WTC11 (cell line): ENCODE results near the gene HRH3. TPM values are rescaled to one million over a fixed set of nuclear protein-coding genes. Genes with fewer than 3 reads are reported as not detected.

ENCODE experiments used
- CREM ChIP-seq: sonication (generic); formaldehyde crosslinking; IDR thresholded peaks from 2 replicates; pipeline ENCODE4 v1.8.1; 2022; ENCODE audit warnings: mild to moderate bottlenecking, missing genetic modification reagents, moderate library complexity
- ELF4 ChIP-seq: sonication (generic); formaldehyde crosslinking; IDR thresholded peaks from 2 replicates; pipeline ENCODE4 v1.8.1; 2022; ENCODE audit warnings: low read depth, mild to moderate bottlenecking, moderate library complexity, missing genetic modification reagents
- EMX1 ChIP-seq: fragments of 250-450 bp; sonication (Bioruptor Pico); IDR thresholded peaks from 2 replicates; pipeline ENCODE4 v1.8.0; 2021; ENCODE audit warnings: mild to moderate bottlenecking
- FOXK1 ChIP-seq: sonication (generic); formaldehyde crosslinking; IDR thresholded peaks from 2 replicates; pipeline ENCODE4 v1.8.0; 2022; ENCODE audit warnings: mild to moderate bottlenecking, moderate library complexity, missing genetic modification reagents
- GABPB1 ChIP-seq: sonication (generic); formaldehyde crosslinking; IDR thresholded peaks from 2 replicates; pipeline ENCODE4 v1.8.1; 2023; ENCODE audit warnings: mild to moderate bottlenecking, missing genetic modification reagents
- MXD4 ChIP-seq: fragments of 250-450 bp; sonication (Bioruptor Pico); IDR thresholded peaks from 2 replicates; pipeline ENCODE4 v1.8.0; 2021; ENCODE audit warnings: mild to moderate bottlenecking, moderate library complexity, borderline replicate concordance
- MYBL2 ChIP-seq: sonication (generic); formaldehyde crosslinking; IDR thresholded peaks from 2 replicates; pipeline ENCODE4 v1.8.1; 2023; ENCODE audit warnings: mild to moderate bottlenecking, moderate library complexity, missing genetic modification reagents
- NFATC4 ChIP-seq: fragments of 250-450 bp; sonication (Bioruptor Pico); IDR thresholded peaks from 2 replicates; pipeline ENCODE4 v1.9.0; 2021; ENCODE audit warnings: mild to moderate bottlenecking
- NR1H2 ChIP-seq: sonication (generic); formaldehyde crosslinking; IDR thresholded peaks from 2 replicates; pipeline ENCODE4 v1.9.0; 2021; ENCODE audit warnings: mild to moderate bottlenecking, moderate library complexity, missing genetic modification reagents
- OVOL2 ChIP-seq: fragments of 250-450 bp; sonication (Bioruptor Pico); IDR thresholded peaks from 2 replicates; pipeline ENCODE4 v1.9.0; 2021; ENCODE audit warnings: mild to moderate bottlenecking, borderline replicate concordance
- PRRX2 ChIP-seq: fragments of 250-450 bp; sonication (Bioruptor Pico); IDR thresholded peaks from 2 replicates; pipeline ENCODE4 v1.8.0; 2021; ENCODE audit warnings: mild to moderate bottlenecking
- SMAD3 ChIP-seq: sonication (generic); formaldehyde crosslinking; IDR thresholded peaks from 2 replicates; pipeline ENCODE4 v1.8.0; 2022; ENCODE audit warnings: missing genetic modification reagents, mild to moderate bottlenecking, borderline replicate concordance
- SMAD4 ChIP-seq: sonication (generic); formaldehyde crosslinking; IDR thresholded peaks from 2 replicates; pipeline ENCODE4 v1.8.0; 2022; ENCODE audit warnings: mild to moderate bottlenecking, missing genetic modification reagents
- SP1 ChIP-seq: sonication (generic); formaldehyde crosslinking; conservative IDR thresholded peaks from 2 replicates; pipeline ENCODE4 v1.8.1; 2022; ENCODE audit warnings: missing genetic modification reagents
- TEAD1 ChIP-seq: sonication (generic); formaldehyde crosslinking; IDR thresholded peaks from 2 replicates; pipeline ENCODE4 v1.8.0; 2022; ENCODE audit warnings: mild to moderate bottlenecking, missing genetic modification reagents
- ZNF138 ChIP-seq: sonication (generic); formaldehyde crosslinking; conservative IDR thresholded peaks from 2 replicates; pipeline ENCODE4 v1.8.1; 2022; ENCODE audit warnings: mild to moderate bottlenecking, moderate library complexity, missing genetic modification reagents
- ZNF263 ChIP-seq: sonication (generic); formaldehyde crosslinking; IDR thresholded peaks from 2 replicates; pipeline ENCODE4 v1.8.1; 2022; ENCODE audit warnings: low read depth, mild to moderate bottlenecking, moderate library complexity, missing genetic modification reagents
- ZNF317 ChIP-seq: sonication (generic); formaldehyde crosslinking; IDR thresholded peaks from 2 replicates; pipeline ENCODE4 v1.8.1; 2023; ENCODE audit warnings: low read depth, mild to moderate bottlenecking, moderate library complexity, missing genetic modification reagents, borderline replicate concordance
- ZNF396 ChIP-seq: fragments of 250-450 bp; sonication (Bioruptor Pico); IDR thresholded peaks from 2 replicates; pipeline ENCODE4 v1.8.0; 2021; ENCODE audit warnings: mild to moderate bottlenecking, moderate library complexity, borderline replicate concordance
- ZNF416 ChIP-seq: fragments of 250-450 bp; sonication (Bioruptor Pico); IDR thresholded peaks from 2 replicates; pipeline ENCODE4 v1.9.0; 2021; ENCODE audit warnings: mild to moderate bottlenecking, inconsistent platforms
- ZNF423 ChIP-seq: fragments of 250-450 bp; sonication (Bioruptor Pico); IDR thresholded peaks from 2 replicates; pipeline ENCODE4 v2.1.2; 2022; ENCODE audit warnings: mild to moderate bottlenecking, moderate library complexity
- total RNA-seq: library from RNA; stranded (reverse); gene quantifications from 3 replicates; pipeline ENCODE4 v1.2.3, GENCODE V29; 2021
- TF ChIP-seq, protein P1 (sequence below): sonication (generic); formaldehyde crosslinking; IDR thresholded peaks from 2 replicates; pipeline ENCODE4 v1.8.1; 2022; ENCODE audit warnings: mild to moderate bottlenecking, moderate library complexity, missing genetic modification reagents
- TF ChIP-seq, protein P2 (sequence below): fragments of 250-450 bp; sonication (Bioruptor Pico); conservative IDR thresholded peaks from 2 replicates; pipeline ENCODE4 v1.9.0; 2021; ENCODE audit warnings: mild to moderate bottlenecking
- TF ChIP-seq, protein P3 (sequence below): sonication (generic); formaldehyde crosslinking; IDR thresholded peaks from 2 replicates; pipeline ENCODE4 v1.8.0; 2022; ENCODE audit warnings: mild to moderate bottlenecking, missing genetic modification reagents
- TF ChIP-seq, protein P4 (sequence below): sonication (generic); formaldehyde crosslinking; IDR thresholded peaks from 2 replicates; pipeline ENCODE4 v1.8.1; 2022; ENCODE audit warnings: missing genetic modification reagents, borderline replicate concordance
- TF ChIP-seq, protein P5 (sequence below): fragments of 250-450 bp; sonication (Bioruptor Pico); IDR thresholded peaks from 2 replicates; pipeline ENCODE4 v1.9.0; 2021; ENCODE audit warnings: mild to moderate bottlenecking
- TF ChIP-seq, protein P6 (sequence below): sonication (generic); formaldehyde crosslinking; IDR thresholded peaks from 2 replicates; pipeline ENCODE4 v1.8.1; 2022; ENCODE audit warnings: low read depth, mild to moderate bottlenecking, moderate library complexity, missing genetic modification reagents, borderline replicate concordance
- TF ChIP-seq, protein P7 (sequence below): sonication (generic); formaldehyde crosslinking; IDR thresholded peaks from 2 replicates; pipeline ENCODE4 v1.8.1; 2023; ENCODE audit warnings: mild to moderate bottlenecking, moderate library complexity, missing genetic modification reagents

Gene HRH3
- total RNA-seq, 1 experiment from 2014 or later, result 3.3 TPM

DNA sequence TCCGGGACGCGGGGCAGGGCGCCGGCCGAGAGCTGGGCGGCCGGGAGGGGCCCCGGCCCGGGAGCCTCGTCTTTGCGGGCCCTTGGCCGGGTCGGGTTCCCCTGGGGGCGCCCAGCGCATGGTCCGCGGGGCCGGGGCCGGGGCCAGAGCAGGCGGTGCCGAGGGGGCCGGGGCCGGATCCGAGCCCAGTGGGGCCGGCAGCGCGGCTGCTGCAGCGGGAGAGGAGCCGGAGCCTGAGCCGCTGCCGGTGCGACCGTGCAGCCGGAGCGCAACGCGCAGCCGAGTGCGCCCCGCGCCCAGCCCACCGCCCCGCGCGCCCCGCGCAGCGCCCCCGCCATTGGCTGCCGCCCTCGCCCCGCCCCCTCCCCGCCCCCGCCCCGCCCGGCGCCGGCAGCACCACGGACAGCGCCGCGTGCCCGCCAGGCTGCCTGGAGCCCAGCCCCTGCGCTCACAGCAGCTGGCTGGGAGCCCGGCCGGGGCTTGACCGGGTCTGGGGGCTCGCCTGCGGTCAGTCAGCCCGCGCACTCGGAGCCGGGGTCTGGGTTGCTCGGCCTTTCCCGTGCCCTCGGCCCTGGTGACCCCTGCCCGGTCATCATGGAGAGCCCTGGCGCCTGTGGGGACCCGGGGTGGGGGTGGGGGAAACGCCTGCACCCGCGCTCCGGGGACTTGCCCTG lies at the start of gene HRH3 (continued):
- TF ChIP-seq, protein P1, sequence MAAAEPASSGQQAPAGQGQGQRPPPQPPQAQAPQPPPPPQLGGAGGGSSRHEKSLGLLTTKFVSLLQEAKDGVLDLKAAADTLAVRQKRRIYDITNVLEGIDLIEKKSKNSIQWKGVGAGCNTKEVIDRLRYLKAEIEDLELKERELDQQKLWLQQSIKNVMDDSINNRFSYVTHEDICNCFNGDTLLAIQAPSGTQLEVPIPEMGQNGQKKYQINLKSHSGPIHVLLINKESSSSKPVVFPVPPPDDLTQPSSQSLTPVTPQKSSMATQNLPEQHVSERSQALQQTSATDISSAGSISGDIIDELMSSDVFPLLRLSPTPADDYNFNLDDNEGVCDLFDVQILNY (CRISPR knock-in tag), result 0 out of 2 replicates have a peak, but pooled peaks have one; percentile 54
- TF ChIP-seq MXD4 (CRISPR knock-in tag), result no peak
- TF ChIP-seq ZNF396 (CRISPR knock-in tag), result no peak
- peak; percentile 80; the same call in 1 of the 2 replicates for TF ChIP-seq TEAD1 (CRISPR knock-in tag)
- TF ChIP-seq NR1H2 (CRISPR knock-in tag), result no peak
- no peak for TF ChIP-seq SMAD4
- no peak for TF ChIP-seq OVOL2 (CRISPR knock-in tag)
- TF ChIP-seq, protein P2, sequence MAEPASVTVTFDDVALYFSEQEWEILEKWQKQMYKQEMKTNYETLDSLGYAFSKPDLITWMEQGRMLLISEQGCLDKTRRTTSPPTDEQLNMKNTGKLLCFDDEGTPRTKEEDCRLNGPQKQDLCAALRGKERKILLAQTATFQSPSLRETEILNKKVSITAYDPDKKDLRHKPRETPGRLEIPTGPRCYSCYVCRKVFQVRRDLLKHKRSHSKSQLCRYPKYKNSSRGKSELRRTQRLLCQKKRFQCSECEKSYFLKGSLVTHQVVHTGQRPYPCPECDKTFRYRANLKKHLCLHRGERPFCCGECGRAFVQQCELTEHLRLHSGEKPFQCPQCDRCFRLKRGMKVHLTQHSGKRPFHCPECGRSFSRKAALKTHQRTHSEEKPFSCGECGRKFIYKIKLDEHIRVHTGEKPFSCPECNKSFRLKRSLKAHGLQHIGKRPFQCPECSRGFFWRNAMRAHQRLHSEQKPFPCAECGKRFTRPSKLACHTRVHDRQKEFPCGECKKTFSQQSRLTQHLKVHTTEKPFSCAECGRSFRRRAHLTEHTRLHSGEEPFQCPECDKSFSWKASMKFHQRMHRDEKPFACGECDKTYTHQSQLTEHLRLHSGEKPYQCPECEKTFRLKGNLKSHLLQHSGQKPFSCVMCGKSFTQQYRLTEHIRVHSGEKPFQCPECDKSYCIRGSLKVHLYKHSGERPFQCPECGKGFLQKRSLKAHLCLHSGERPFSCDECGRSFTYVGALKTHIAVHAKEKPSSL (CRISPR knock-in tag), result no peak
- no peak; the same call in 1 of the 2 replicates for TF ChIP-seq FOXK1 (CRISPR knock-in tag)
- peak; percentile 73; the same call in 1 of the 2 replicates for TF ChIP-seq SP1
- TF ChIP-seq ZNF423 (CRISPR knock-in tag), result no peak
- no peak for TF ChIP-seq ZNF138 (CRISPR knock-in tag)
- 0 out of 2 replicates have a peak, but pooled peaks have one; percentile 59 for TF ChIP-seq MYBL2 (CRISPR knock-in tag)
- no peak for TF ChIP-seq ZNF263
- TF ChIP-seq CREM (CRISPR knock-in tag), result no peak
- TF ChIP-seq, protein P3, sequence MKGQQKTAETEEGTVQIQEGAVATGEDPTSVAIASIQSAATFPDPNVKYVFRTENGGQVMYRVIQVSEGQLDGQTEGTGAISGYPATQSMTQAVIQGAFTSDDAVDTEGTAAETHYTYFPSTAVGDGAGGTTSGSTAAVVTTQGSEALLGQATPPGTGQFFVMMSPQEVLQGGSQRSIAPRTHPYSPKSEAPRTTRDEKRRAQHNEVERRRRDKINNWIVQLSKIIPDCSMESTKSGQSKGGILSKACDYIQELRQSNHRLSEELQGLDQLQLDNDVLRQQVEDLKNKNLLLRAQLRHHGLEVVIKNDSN, result peak; percentile 20; the same call in 1 of the 2 replicates
- no peak for TF ChIP-seq ELF4
- TF ChIP-seq NFATC4, result no peak
- no peak for TF ChIP-seq ZNF416 (CRISPR knock-in tag)
- TF ChIP-seq, protein P4, sequence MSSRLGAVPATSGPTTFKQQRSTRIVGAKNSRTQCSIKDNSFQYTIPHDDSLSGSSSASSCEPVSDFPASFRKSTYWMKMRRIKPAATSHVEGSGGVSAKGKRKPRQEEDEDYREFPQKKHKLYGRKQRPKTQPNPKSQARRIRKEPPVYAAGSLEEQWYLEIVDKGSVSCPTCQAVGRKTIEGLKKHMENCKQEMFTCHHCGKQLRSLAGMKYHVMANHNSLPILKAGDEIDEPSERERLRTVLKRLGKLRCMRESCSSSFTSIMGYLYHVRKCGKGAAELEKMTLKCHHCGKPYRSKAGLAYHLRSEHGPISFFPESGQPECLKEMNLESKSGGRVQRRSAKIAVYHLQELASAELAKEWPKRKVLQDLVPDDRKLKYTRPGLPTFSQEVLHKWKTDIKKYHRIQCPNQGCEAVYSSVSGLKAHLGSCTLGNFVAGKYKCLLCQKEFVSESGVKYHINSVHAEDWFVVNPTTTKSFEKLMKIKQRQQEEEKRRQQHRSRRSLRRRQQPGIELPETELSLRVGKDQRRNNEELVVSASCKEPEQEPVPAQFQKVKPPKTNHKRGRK (CRISPR knock-in tag), result no peak
- TF ChIP-seq EMX1 (CRISPR knock-in tag), result no peak
- peak; percentile 33; the same call in 1 of the 2 replicates for TF ChIP-seq SMAD3 (CRISPR knock-in tag)
- no peak; the same call in 1 of the 2 replicates for TF ChIP-seq GABPB1 (CRISPR knock-in tag)
- TF ChIP-seq, protein P5, sequence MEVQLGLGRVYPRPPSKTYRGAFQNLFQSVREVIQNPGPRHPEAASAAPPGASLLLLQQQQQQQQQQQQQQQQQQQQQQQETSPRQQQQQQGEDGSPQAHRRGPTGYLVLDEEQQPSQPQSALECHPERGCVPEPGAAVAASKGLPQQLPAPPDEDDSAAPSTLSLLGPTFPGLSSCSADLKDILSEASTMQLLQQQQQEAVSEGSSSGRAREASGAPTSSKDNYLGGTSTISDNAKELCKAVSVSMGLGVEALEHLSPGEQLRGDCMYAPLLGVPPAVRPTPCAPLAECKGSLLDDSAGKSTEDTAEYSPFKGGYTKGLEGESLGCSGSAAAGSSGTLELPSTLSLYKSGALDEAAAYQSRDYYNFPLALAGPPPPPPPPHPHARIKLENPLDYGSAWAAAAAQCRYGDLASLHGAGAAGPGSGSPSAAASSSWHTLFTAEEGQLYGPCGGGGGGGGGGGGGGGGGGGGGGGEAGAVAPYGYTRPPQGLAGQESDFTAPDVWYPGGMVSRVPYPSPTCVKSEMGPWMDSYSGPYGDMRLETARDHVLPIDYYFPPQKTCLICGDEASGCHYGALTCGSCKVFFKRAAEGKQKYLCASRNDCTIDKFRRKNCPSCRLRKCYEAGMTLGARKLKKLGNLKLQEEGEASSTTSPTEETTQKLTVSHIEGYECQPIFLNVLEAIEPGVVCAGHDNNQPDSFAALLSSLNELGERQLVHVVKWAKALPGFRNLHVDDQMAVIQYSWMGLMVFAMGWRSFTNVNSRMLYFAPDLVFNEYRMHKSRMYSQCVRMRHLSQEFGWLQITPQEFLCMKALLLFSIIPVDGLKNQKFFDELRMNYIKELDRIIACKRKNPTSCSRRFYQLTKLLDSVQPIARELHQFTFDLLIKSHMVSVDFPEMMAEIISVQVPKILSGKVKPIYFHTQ (CRISPR knock-in tag), result no peak
- no peak for TF ChIP-seq ZNF317
- no peak for TF ChIP-seq PRRX2 (CRISPR knock-in tag)
- TF ChIP-seq, protein P6, sequence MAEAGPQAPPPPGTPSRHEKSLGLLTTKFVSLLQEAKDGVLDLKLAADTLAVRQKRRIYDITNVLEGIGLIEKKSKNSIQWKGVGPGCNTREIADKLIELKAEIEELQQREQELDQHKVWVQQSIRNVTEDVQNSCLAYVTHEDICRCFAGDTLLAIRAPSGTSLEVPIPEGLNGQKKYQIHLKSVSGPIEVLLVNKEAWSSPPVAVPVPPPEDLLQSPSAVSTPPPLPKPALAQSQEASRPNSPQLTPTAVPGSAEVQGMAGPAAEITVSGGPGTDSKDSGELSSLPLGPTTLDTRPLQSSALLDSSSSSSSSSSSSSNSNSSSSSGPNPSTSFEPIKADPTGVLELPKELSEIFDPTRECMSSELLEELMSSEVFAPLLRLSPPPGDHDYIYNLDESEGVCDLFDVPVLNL (CRISPR knock-in tag), result 0 out of 2 replicates have a peak, but pooled peaks have one; percentile 32
- TF ChIP-seq, protein P7, sequence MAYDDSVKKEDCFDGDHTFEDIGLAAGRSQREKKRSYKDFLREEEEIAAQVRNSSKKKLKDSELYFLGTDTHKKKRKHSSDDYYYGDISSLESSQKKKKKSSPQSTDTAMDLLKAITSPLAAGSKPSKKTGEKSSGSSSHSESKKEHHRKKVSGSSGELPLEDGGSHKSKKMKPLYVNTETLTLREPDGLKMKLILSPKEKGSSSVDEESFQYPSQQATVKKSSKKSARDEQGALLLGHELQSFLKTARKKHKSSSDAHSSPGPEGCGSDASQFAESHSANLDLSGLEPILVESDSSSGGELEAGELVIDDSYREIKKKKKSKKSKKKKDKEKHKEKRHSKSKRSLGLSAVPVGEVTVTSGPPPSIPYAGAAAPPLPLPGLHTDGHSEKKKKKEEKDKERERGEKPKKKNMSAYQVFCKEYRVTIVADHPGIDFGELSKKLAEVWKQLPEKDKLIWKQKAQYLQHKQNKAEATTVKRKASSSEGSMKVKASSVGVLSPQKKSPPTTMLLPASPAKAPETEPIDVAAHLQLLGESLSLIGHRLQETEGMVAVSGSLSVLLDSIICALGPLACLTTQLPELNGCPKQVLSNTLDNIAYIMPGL, result no peak
